GM19351 (cell line): ENCODE measurements around the gene HMGA1.
"Not testable (repeated sequence)": the region's sequence is repeated elsewhere in the genome, so short reads cannot be mapped to it uniquely, and the experiment has no call there.

Experiments used
- ATAC-seq: cut with Tn5 transposase; IDR thresholded peaks from one replicate; pipeline ENCODE4 v1.9.1; 2021; ENCODE audit warnings: mild to moderate bottlenecking, moderate library complexity; ENCODE audit not compliant: unreplicated experiment

Gene HMGA1

DNA sequence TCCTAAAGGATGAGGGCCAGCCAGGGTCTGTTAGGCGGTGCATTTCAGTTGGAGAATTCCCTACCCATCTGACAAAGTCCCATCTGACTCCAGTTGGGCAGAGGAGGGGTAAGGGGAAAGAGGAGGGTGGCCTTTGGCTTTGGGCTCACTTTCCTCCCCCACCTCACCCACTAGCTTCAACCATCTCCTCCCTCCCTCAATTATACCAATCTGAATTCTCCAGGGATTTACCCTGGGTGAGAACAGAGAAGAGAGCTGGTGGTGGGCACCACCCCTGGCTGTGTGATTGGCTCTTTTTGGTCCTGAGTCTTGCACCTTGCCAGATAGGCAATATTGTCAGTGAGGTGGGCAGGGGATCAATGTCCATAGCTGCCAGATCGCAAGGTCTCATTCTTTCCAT lies 3.2 kb downstream of the HMGA1 start:
- ATAC-seq, result no peak

DNA sequence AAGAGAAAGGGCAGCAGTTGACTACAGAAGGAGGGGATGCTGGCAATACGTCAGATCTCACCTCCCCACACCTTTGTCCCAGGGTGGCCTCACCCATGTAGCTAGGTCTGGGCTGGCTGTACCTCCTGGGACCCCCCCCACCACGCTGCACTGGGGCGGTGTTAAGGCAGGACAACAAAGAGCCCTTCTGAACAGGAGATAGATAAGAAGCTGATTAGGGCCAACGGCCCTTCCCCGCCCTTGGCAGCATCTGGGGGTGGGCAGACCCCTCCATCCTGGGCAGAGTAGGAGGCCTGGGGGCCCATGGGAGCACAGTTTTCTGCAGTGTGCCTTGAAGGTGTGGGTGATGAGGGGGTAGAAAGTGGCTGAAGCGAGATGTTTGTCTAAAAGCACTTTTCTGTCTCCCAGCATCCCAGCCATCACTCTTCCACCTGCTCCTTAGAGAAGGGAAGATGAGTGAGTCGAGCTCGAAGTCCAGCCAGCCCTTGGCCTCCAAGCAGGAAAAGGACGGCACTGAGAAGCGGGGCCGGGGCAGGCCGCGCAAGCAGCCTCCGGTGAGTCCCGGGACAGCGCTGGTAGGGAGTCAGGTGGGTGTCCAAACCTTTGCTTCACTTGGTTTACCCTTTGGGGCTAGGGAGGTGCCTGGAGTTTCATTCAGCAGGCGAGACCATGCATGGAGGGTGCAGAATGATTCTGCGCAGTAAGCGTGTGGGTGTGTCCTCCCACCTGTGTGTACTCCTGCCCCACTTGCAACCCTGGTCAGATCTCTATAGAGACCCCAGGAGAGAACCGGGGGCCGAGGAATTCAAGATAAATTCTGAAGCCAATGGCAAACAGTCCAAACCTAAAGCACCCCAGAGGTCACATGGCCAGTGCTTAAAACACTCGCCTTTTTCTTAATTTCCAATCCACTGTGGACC lies 3.9 kb downstream of the HMGA1 start:
- ATAC-seq, result no peak

DNA sequence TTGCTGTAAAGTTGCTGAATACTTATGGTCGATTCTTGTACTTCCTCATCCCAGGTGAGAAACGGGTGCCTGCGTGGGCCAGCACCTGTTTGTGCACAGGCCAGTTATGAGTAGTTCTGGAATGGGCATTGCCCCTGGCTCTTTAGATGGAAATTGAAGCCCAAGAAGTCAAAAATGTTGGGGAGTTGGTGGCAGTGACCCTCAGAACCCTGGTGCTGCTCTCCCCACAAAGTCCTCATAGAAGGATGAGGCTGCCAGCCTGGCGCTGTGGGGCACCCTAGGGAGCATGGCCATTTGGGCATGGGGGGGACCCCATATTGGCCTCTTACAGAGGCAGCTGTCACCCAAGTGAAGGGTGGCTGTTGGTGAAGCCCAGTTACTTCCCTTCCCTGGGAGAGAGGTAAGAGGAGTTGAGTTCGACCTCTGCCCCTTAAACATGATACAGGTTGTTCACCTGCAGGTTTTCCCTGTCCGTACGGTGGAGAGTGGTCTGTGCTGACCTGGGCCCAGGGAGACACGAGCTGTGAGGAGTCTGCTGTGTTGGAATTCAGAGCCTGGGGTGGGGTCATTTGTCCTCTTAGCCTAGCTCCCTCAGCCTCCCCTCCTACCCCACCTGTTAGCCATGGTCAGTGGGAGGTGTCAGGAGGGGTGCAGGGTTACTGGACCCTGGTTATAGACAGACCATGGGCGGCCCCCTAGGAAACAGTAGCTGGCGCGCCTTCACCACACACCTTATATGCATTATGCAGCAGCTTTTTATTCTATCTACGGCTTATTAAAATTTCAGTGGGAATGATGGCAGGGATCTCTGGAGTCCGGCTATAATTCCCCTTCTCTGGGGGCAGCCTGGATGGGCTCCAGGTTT lies 4.9 kb downstream of the HMGA1 start:
- ATAC-seq, result no peak

DNA sequence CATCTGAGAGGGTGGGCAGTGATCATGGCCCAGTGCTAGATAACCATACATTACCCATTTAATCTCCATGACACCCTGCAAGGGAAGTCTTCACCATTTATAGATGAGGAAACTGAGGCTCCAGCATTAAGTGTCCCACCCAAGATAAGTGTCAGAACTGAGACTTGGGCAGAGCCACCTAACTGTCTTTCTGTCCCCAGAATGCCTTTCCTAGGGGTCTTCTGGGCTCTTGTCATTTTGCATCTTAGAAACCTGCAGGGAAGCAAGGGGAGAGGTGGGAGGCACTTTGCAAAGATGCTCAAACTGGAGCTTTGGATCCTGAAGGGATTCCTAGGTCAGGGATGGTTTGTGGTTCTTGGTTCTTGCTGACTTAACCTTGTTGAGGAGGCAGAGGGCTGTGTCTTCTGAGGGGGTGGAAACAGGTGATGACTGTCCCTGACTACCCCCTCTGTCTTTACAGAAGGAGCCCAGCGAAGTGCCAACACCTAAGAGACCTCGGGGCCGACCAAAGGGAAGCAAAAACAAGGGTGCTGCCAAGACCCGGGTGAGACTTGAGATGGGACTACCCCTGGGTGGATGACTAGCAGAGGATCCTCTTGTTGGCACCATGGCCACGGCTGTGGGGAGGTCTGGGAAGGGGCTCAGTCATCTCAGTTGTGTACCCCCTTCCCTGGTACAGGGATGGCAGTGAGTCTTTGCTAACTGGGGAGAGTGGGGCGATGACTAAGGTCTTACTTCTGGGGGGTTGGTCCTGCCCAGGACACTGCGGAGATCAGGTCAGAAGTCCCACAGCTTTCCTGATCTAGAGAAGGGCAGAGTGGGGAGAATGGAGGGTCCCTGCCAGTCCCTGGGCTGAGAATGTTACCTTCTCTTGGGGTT lies 5.8 kb downstream of the HMGA1 start:
- no peak for ATAC-seq

DNA sequence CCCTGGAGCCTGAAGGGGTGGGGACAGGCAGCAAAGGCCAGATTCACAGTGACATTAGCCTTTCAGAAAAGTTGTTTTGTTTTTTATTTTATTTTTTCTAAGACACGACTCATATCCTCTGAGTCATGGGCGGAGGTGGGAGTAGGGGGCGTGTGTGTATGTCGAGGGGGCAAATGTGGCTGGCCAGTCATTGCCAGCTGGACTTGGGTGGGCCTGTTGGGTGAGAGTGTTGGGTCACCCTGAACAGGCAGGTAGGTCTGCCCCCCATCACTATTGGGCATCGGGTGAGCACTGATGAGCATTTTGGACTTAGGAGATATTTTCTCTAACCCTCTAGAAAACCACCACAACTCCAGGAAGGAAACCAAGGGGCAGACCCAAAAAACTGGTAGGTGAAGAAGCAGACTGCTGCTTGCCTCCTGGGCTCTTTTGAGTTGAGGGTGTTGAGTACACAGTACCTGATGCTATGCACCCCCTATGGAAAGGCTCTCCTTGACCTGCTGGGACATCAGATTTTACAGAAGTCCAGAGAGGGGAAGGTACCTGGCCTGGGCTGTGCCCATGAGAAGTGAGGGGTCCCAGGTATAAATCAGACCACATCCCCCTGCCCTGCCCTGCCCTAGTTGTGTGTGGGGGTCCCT lies 6.6 kb downstream of the HMGA1 start:
- ATAC-seq, result no peak

DNA sequence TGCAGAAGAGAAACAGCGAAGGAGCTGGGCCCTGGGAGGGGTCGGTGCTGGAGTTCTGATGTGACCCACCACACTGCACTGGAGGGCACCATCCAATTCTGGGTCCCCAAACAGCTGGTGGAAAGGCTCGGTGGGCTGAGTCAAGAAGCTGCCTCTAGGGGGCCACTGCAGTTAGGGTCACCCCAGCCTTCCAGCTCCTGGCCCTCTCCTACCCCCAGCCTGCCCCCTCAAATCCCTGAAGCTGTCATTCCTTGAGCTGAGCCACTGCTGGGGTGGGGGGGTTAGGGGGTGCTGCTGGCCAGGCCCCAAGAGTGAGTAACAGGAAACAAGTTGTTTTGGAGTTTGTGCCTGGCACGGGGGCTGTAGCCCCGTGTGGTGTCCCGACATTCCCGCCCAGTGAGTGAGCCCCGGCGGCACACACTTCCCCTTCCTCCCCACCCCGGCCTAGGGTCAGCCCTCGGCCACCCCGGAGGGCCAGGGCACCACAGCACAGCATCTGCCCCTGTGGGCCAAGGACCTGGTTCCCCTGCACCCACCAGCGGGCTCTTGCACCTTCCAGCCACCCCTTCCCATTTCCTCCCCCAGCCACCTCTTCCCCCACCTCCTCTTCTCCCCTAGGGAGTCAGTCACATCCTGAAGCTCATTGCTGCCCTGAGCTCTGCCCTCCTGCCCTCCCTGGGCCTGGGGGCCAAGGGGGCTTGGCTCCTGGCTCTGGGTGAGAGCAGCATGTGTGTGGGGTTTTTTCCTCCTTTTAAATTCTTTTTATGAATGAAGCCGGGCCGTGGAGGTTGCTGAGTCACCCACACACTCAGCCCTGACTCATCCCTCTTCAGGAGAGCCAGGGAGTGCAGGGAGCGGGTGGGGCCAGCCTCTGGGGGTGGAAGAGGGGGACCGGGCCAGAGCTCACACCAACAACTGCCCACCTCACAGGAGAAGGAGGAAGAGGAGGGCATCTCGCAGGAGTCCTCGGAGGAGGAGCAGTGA lies 7.5 kb downstream of the HMGA1 start:
- no peak for ATAC-seq

DNA sequence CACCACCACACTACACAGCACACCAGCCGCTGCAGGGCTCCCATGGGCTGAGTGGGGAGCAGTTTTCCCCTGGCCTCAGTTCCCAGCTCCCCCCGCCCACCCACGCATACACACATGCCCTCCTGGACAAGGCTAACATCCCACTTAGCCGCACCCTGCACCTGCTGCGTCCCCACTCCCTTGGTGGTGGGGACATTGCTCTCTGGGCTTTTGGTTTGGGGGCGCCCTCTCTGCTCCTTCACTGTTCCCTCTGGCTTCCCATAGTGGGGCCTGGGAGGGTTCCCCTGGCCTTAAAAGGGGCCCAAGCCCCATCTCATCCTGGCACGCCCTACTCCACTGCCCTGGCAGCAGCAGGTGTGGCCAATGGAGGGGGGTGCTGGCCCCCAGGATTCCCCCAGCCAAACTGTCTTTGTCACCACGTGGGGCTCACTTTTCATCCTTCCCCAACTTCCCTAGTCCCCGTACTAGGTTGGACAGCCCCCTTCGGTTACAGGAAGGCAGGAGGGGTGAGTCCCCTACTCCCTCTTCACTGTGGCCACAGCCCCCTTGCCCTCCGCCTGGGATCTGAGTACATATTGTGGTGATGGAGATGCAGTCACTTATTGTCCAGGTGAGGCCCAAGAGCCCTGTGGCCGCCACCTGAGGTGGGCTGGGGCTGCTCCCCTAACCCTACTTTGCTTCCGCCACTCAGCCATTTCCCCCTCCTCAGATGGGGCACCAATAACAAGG lies 8.5 kb downstream of the HMGA1 start:
- not testable (repeated sequence) for ATAC-seq

DNA sequence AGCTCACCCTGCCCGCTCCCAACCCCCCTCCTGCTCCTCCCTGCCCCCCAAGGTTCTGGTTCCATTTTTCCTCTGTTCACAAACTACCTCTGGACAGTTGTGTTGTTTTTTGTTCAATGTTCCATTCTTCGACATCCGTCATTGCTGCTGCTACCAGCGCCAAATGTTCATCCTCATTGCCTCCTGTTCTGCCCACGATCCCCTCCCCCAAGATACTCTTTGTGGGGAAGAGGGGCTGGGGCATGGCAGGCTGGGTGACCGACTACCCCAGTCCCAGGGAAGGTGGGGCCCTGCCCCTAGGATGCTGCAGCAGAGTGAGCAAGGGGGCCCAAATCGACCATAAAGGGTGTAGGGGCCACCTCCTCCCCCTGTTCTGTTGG lies 9.1 kb downstream of the HMGA1 start:
- ATAC-seq, result not testable (repeated sequence)

DNA sequence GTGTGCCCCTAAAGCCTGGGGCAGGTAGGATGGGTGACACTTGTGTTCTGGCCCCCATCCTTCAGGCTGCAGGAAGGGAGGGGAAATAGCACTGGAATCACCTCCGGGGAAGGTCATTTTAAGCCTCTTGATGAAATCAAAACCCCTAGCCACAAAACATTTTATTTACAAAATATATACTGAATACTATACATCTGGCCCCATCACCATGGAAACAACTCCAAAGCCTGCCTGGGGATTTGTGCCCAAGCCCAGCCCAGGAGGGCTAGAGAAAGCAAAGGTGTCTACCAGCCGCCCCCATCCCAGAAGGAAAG lies 9.5 kb downstream of the HMGA1 start:
- no peak for ATAC-seq

DNA sequence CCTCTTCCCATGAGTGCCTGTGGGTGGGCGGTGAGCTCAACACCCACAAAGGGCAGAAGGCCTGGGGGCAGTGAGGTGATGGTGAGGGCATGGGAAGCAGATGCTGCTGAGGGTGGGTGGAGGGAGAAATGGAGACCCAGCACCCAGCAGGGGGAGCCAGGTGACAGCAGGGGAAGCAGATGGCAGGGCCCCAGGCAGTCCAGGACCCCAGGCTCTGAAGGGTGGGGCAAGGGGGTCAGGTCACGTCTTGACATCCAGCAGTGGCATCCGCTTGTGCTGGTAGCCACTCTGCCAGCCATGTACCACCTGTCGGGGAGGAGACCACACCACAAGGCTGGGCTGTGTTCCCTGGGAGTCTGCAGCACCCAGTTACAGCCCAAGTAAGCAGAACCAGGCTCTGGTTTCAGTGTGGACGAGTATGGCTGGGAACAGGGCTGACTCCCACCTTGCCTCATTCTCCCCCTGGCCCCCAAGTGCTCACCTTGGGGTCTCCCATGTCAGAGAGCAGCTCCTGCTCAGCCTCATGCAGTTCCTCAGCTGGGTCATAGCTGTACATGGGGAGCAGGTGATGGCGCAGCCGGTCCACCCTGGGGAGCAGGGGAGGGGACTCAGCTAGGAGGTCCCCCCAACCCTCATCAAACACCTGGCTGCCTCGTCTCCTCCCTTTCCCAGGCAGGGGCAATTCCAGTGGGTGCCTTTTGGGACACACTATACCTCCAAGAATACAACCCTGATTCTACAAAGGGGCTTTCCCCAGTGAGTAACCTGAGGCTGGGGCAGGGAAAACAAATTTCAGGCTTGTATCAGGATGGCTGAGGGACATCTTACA lies 10.1 kb downstream of the HMGA1 start:
- no peak for ATAC-seq

DNA sequence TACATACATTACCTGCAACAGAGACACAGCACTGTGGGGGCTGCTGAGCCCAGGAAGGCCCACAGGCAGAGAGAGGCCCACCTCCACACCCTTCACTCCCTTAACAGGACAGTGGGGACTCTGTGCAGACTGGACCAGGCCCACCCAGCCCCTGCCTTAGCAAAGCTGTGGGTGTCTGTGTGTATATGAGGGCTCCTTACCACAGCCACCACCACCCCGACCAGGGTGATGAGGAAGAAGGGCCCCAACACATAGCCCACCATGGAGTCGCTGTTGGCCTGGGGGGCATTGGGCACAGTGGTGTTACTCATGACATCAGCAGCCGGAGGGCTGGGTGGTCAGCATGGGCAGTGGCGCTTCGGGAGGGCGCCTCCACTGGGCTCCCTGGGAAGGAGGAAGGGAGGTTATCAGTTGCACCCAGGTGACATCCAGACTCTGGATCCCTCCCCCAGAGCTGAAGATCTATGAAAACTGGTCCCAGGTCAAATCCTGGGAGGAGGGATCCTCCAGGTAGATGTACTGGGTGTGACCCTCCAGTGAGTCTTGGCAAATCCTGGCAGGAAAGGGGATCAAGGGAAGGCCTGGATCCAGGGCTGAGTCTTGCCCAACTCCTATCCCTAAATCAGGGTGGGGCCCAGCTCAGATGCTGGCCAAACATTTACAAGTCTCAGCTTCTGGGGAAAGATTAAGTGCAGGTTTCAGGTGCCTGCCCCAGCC lies 11.0 kb downstream of the HMGA1 start:
- ATAC-seq, result no peak

DNA sequence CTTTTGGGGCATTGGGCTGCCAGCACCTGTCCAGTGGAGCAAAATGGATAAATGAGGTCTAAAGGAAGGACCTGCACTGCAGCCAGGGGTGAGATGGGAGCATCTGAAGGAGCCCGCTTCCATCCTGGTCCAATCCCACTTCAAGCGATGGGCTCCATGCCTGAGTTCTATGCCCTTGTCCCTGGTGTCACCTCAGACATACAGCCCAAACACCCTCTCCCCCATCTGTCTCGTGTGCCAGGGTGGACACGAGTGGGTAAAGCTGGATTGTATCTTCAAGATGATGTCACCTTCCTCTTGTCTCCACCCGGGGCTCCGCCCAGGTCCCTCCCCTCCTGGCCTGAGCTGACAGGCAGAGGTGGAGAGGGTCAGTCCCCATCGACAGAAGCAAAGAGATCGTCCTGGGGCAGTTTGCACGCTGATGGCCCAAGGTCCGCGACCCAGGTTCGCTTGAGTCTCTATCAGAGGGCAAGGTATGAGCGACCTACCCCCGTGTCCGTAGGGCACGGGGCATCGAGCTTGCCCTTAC lies 11.6 kb downstream of the HMGA1 start:
- peak; percentile 35 for ATAC-seq

DNA sequence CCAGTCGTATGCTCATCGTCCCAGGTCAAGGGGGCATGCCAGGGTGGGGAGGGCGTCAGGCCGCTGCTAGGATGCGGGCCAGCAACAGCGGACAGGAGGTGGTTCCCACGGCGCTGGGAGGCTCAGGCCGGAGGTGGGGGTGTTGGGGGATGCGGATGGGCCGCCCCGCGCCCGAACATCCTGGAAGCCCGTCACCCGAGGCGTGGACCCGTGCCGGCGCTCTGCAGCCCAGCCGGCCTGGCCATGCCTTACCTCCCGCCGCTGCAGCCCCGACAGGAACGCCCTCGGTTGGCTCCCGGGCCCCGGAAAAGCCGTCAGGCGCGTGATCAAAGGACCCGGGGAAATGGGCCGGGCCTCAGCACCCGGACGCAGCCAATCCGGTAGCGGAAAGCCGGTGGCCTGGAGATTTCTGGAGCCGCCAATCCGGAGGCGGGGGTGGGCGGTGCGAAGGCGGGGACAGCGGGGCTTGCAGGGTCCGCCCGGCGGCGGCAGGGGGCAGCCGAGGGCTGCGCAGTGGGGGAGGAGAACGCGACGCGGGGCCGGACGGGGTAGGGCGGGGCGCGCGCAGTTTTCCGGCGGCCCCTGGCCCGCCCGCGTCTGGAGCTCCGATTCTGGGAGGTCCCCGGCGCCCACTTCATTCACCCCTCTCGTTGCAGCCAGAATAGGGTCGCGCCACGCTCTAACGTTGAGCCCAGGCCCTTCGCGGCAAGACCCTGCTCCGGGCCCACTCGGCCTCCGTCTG lies 12.2 kb downstream of the HMGA1 start, which contains the start of gene SMIM29:
Gene SMIM29, minus strand, starts transcription at position 280 of the 742 bp plus-strand sequence. CDS start 1,215 bp downstream, outside the sequence.
- peak; percentile 71 for ATAC-seq

DNA sequence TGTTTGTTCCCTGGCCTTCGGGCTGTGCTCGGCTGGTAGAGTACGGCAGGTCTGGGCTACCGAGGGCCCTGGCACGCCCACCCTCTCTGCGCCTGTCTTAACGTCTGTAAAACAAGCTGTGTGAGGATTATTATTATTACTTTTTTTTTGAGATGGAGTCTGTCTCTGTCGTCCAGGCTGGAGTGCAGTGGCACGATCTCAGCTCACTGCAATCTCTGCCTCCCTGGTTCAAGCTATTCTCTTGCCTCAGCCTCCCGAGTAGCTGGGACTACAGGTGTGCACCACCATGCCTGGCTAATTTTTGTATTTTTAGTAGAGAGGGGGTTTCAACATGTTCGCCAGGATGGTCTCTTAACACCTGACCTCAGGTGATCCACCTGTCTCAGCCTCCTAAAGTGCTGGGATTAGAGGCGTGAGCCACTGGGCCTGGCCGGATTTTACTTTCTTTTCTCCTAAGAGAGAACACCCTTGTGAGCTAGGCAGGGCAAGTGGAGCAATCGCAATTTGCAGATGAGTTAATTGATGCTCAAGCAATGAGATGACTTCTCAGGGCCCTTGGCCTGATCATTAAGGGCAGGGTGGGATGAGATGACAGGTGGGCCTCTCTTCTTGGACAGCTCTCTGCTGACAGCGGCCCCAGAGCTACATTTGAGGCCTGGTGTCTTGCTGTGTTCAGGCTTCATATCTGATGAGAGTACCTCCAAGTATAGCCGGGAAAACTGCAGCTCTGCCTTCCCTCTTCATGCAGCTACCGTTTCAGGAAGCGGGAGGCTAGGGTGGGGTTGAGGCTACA lies 13.0 kb downstream of the HMGA1 start:
- peak; percentile 32 for ATAC-seq

DNA sequence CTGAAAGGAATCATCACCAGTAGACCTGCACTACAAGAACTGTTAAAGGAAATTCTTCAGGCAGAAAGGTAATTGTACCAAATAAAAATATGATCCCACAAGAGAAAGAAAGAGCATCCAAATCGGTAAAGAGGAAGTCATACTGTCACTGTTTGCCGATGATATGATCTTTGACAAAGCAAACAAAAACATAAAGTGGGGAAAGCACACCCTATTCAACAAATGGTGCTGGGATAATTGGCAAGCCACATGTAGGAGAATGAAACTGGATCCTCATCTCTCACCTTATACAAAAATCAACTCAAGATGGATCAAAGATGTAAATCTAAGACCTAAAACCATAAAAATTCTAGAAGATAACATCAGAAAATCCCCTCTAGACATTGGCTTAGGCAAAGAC lies 15.7 kb downstream of the HMGA1 start:
- ATAC-seq, result not testable (repeated sequence)
